Neural progenitor cell (in vitro differentiated cells): ENCODE results near the gene DENND2D.

ENCODE experiments used
- CTCF ChIP-seq: fragments of 200-600 bp; sonication (generic); IDR thresholded peaks from 2 replicates; pipeline ENCODE4 v1.5.1; 2017; ENCODE audit warnings: antibody characterized with exemption, mild to moderate bottlenecking
- EZH2 ChIP-seq: fragments of 200-600 bp; sonication (generic); IDR thresholded peaks from 2 replicates; pipeline ENCODE4 v1.6.1; 2017; ENCODE audit warnings: antibody characterized with exemption, mild to moderate bottlenecking, moderate library complexity
- EZH2phosphoT487 ChIP-seq: fragments of 200-600 bp; sonication (generic); IDR thresholded peaks from 2 replicates; pipeline ENCODE4 v1.6.1; 2017; ENCODE audit warnings: antibody characterized with exemption

GRCh38 chr1:111223126-111223685 lies 22.8 kb upstream of the DENND2D start:
- TF ChIP-seq CTCF = no peak
- no peak for TF ChIP-seq EZH2phosphoT487
- no peak for TF ChIP-seq EZH2
